ENCODE measurements around the gene ZFR. TPM values are rescaled to one million over a fixed set of nuclear protein-coding genes. Genes with fewer than 3 reads are reported as not detected.

The ZFR gene
- polyA plus RNA-seq, 3 donors, result 29.8 to 81.8 (median 62.3) TPM

DNA sequence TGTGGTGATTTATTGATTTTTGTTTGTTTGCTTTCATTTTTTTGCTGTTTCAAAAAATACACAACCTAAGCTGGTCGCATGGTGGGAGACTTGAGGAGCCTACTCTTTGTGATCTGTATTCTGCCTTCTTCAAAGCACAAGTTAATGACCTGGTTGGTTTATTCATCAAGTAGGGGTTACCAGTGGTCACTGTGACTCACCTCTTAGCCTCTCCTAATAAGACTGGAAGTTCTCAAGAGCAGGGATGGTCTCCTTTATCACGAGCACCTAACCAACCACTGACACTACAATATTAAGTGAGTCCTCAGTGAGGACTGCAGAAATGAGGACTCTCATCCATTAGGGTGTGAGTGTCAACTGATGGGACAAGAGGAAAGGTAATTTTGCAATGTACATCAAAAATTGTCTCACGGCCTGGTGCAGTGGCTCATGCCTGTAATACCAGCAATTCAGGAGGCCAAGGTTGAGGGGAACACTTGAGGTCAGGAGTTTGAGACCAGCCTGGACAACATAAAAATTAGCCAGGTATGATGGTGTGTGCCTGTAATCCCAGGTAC lies 118.2 kb downstream of the ZFR start:
- H2AFZ ChIP-seq (ENCODE audit: insufficient read depth, low read depth, low read length, poor library complexity, severe bottlenecking), result peak overlapping the region; percentile 11
- H4K20me1 ChIP-seq (ENCODE audit: insufficient read depth, low read length), result no peaks in the 10 kb centered on the region
- no peaks in the 10 kb centered on the region for H3K27me3 ChIP-seq (ENCODE audit: control insufficient read depth in 2 of 2, insufficient read depth in 2 of 2, low read length in 2 of 2)
- peaks cover 15 to 31% (median 26%) of the 10 kb centered on the region in 7 donors for H3K9me3 Mint-ChIP-seq
- no peaks in the 10 kb centered on the region for H3K4me1 ChIP-seq (ENCODE audit: control insufficient read depth in 1 of 2, insufficient read depth in 2 of 2, low read length in 2 of 2)
- TF ChIP-seq, protein P1, sequence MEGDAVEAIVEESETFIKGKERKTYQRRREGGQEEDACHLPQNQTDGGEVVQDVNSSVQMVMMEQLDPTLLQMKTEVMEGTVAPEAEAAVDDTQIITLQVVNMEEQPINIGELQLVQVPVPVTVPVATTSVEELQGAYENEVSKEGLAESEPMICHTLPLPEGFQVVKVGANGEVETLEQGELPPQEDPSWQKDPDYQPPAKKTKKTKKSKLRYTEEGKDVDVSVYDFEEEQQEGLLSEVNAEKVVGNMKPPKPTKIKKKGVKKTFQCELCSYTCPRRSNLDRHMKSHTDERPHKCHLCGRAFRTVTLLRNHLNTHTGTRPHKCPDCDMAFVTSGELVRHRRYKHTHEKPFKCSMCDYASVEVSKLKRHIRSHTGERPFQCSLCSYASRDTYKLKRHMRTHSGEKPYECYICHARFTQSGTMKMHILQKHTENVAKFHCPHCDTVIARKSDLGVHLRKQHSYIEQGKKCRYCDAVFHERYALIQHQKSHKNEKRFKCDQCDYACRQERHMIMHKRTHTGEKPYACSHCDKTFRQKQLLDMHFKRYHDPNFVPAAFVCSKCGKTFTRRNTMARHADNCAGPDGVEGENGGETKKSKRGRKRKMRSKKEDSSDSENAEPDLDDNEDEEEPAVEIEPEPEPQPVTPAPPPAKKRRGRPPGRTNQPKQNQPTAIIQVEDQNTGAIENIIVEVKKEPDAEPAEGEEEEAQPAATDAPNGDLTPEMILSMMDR (IDR thresholded peaks at IDR 0.05), result no peak
- peaks cover 24 to 29% of the 10 kb centered on the region in 2 donors for H3K9me3 ChIP-seq (replicated peaks in 1 of 2; ENCODE audit: control insufficient read depth in 1 of 2, insufficient read depth in 1 of 2, low read length in 2 of 2)
- H3K4me1 Mint-ChIP-seq, result no peaks in the 10 kb centered on the region
- no peak overlapping the region for H3K4me3 Mint-ChIP-seq
- no peak overlapping the region for H3K27ac ChIP-seq (ENCODE audit: low read depth in 1 of 2, low read length in 2 of 2)
- DNase-seq, result no peak
- no peaks in the 10 kb centered on the region for H3K36me3 Mint-ChIP-seq
- H3K4me2 ChIP-seq (replicated peaks; ENCODE audit: extremely low read depth, low read length, poor library complexity, severe bottlenecking), result no peak overlapping the region
- intact Hi-C loops (cut with micrococcal nuclease), result no loop called here
- H3K9ac ChIP-seq (ENCODE audit: insufficient read depth, low read length, poor library complexity, severe bottlenecking), result no peak overlapping the region
- H3K36me3 ChIP-seq (replicated peaks in 1 of 2; ENCODE audit: control insufficient read depth in 1 of 2, insufficient read depth in 2 of 2, low read length in 2 of 2), result no peaks in the 10 kb centered on the region
- peaks cover 3 to 5% (median 5%) of the 10 kb centered on the region in 3 donors for H3K27me3 Mint-ChIP-seq (ENCODE audit: low read depth in 3 of 3)
- WGBS (ENCODE audit: insufficient coverage), result 100% methylated on average over 1 of the region's 3 CpGs
- peak overlapping the region in 1 of 7 donors; percentile 32 for H3K27ac Mint-ChIP-seq
- H3K4me3 ChIP-seq (replicated peaks in 1 of 3; ENCODE audit: low read depth in 2 of 3, low read length in 3 of 3), result no peak overlapping the region
- H3K79me2 ChIP-seq (ENCODE audit: insufficient read depth, low read length), result no peaks in the 10 kb centered on the region

DNA sequence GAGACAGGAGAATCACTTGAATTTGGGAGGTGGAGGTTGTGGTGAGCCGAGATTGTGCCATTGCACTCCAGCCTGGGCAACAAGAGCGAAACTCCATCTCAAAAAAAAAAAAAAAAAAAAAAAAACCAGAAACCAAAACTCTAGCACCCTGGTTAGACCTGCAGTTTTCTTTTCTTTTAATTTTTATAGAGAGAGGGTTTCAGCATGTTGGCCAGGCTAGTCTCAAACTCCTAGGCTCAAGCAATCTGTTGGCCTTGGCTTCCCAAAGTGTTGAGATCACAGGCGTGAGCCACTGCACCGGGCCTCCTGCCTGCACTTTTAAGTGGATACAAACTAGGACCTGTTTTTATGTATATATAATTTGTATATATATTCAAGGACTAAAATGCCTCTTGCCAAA lies 118.9 kb downstream of the ZFR start:
- no peaks in the 10 kb centered on the region for H3K4me1 ChIP-seq (ENCODE audit: control insufficient read depth in 1 of 2, insufficient read depth in 2 of 2, low read length in 2 of 2)
- no CpG with 5 or more reads among the region's 4 CpGs for WGBS (ENCODE audit: insufficient coverage)
- peaks cover 31 to 36% of the 10 kb centered on the region in 2 donors for H3K9me3 ChIP-seq (replicated peaks in 1 of 2; ENCODE audit: control insufficient read depth in 1 of 2, insufficient read depth in 1 of 2, low read length in 2 of 2)
- no peak overlapping the region for H3K4me3 Mint-ChIP-seq
- peaks cover 3 to 5% (median 5%) of the 10 kb centered on the region in 3 donors for H3K27me3 Mint-ChIP-seq (ENCODE audit: low read depth in 3 of 3)
- intact Hi-C loops (cut with micrococcal nuclease), result no loop called here
- H3K9me3 Mint-ChIP-seq, result peaks cover 15 to 38% (median 32%) of the 10 kb centered on the region in 7 donors
- no peak overlapping the region for H3K27ac Mint-ChIP-seq
- H3K4me3 ChIP-seq (replicated peaks in 1 of 3; ENCODE audit: low read depth in 2 of 3, low read length in 3 of 3), result no peak overlapping the region
- no peak overlapping the region for H3K9ac ChIP-seq (ENCODE audit: insufficient read depth, low read length, poor library complexity, severe bottlenecking)
- no peak for DNase-seq
- H3K27ac ChIP-seq (ENCODE audit: low read depth in 1 of 2, low read length in 2 of 2), result no peak overlapping the region
- no peak overlapping the region for H2AFZ ChIP-seq (ENCODE audit: insufficient read depth, low read depth, low read length, poor library complexity, severe bottlenecking)
- no peaks in the 10 kb centered on the region for H3K4me1 Mint-ChIP-seq
- H3K36me3 Mint-ChIP-seq, result no peaks in the 10 kb centered on the region
- H3K27me3 ChIP-seq (ENCODE audit: control insufficient read depth in 2 of 2, insufficient read depth in 2 of 2, low read length in 2 of 2), result no peaks in the 10 kb centered on the region
- H3K4me2 ChIP-seq (replicated peaks; ENCODE audit: extremely low read depth, low read length, poor library complexity, severe bottlenecking), result no peak overlapping the region
- TF ChIP-seq, protein P1 (IDR thresholded peaks at IDR 0.05), result no peak
- H4K20me1 ChIP-seq (ENCODE audit: insufficient read depth, low read length), result no peaks in the 10 kb centered on the region
- no peaks in the 10 kb centered on the region for H3K36me3 ChIP-seq (replicated peaks in 1 of 2; ENCODE audit: control insufficient read depth in 1 of 2, insufficient read depth in 2 of 2, low read length in 2 of 2)
- no peaks in the 10 kb centered on the region for H3K79me2 ChIP-seq (ENCODE audit: insufficient read depth, low read length)

Measured in CD14-positive monocyte (primary cell).